Astrocyte of the cerebellum (primary cell): ENCODE measurements around the gene ACAP2.

Experiments
- DNase-seq: peaks from one replicate; pipeline ENCODE4 v3.0.0-alpha.2; 2011; ENCODE audit warnings: low read depth
- H3K4me3 ChIP-seq: 2 replicates; pipeline ENCODE4 v1.5.1; 2011; ENCODE audit warnings: mild to moderate bottlenecking, low read depth, low read length, moderate library complexity
- in situ Hi-C: cut with HindIII; loops from 2 replicates; pipeline ENCODE4 v1.10.0; 2017; ENCODE audit warnings: low sequenced_read_pairs
- TF ChIP-seq, protein P1 (sequence below): IDR thresholded peaks from 2 replicates; pipeline ENCODE4 v1.5.1; 2012; ENCODE audit warnings: low read length, low read depth, moderate library complexity, mild to moderate bottlenecking; ENCODE audit errors: missing control alignments

The ACAP2 gene

DNA sequence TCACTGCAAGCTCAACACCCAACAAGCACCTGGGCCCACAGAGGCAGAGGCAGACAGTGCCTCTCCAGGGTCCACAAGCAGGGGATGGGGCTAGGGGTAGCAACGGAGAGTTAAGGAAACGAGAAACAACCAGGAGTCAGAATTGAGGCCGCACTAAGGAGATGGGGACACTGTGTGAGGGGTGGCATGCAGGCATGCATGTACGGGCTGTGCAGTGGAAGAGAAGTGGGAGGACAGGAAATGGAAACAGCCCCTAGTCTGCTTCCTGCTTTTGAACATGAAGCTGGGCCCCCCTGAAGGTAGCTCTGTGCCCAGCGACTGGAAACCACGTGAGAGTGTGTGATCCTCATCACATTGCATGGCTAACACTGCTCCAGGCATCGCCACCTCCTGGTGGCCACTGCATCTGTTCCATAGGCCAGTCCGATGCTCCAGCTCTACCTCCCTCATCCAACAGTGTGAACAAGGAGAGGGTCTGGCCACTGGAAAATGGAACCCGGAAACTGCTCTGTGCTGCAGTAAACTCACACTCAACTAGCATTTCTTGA lies 215.8 kb downstream of the ACAP2 start:
- no peak overlapping the region for H3K4me3 ChIP-seq
- in situ Hi-C loops: no loop called here
- DNase-seq: no peak
- TF ChIP-seq, protein P1, sequence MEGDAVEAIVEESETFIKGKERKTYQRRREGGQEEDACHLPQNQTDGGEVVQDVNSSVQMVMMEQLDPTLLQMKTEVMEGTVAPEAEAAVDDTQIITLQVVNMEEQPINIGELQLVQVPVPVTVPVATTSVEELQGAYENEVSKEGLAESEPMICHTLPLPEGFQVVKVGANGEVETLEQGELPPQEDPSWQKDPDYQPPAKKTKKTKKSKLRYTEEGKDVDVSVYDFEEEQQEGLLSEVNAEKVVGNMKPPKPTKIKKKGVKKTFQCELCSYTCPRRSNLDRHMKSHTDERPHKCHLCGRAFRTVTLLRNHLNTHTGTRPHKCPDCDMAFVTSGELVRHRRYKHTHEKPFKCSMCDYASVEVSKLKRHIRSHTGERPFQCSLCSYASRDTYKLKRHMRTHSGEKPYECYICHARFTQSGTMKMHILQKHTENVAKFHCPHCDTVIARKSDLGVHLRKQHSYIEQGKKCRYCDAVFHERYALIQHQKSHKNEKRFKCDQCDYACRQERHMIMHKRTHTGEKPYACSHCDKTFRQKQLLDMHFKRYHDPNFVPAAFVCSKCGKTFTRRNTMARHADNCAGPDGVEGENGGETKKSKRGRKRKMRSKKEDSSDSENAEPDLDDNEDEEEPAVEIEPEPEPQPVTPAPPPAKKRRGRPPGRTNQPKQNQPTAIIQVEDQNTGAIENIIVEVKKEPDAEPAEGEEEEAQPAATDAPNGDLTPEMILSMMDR: peak; percentile 42

DNA sequence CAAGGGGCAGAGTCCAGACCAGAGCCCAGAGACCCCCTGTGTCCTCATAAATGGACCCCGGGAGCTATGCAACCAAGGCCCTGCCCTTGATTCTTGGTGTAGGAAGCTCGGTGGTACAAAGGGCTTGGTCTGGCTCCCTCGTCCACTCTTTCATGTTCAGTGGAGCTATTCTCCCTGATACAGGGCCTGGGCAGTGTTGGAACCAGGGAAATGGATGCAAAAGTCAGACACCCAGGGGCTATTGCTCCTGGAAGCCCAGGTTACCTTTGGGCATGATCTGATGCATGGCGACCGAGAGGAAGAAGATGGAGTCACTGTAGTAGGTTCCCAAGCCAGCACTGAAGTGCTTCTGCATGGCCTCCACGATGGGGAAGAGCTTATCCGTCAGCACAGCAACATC lies 216.4 kb downstream of the ACAP2 start:
- in situ Hi-C loops: no loop called here
- H3K4me3 ChIP-seq: no peak overlapping the region
- TF ChIP-seq, protein P1: no peak
- DNase-seq: no peak

DNA sequence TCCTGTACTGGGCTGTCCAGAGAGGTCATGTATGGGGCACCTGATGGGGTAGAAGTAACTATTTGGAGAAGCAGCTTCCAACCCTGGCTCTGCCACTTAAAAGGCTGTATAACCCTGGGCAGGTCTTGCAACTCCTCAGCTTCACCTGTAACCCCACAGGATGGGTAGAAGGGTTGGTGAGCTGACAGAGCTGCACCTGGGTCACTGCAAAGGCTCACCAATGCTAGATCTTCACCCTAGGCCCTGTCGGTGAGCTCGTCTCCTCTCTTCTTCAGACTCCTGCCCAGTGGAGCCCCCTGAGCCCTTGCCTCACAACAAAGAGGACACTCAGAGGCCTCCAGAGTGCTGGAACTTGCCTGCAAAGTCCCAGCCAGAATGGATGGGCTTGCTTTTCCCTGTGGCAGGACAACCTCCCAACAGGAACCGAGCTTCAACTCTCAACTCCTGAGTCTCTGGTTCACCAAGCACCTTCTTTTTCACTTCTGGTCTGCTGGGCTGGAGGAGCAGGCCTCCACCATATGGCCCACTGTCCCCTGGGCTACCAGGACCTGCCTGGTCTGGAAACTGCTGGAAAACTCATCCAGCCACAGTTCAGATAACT lies 217.7 kb downstream of the ACAP2 start:
- TF ChIP-seq, protein P1: no peak
- H3K4me3 ChIP-seq: no peak overlapping the region
- no peak for DNase-seq
- in situ Hi-C loops: no loop called here
